Activated CD8-positive, alpha-beta memory T cell treated with anti-CD3 and anti-CD28 coated beads, Interleukin-2, amount 50 U/mL, for 4 hours (primary cell): ENCODE results near the gene GRM8.

Experiments used
- DNase-seq: peaks from one replicate; pipeline ENCODE4 v3.0.0-alpha.2; 2020

GRM8 gene

GRCh38 chr7:126401918-126402317, 850.8 kb downstream of the GRM8 start:
- DNase-seq: no peak

DNA sequence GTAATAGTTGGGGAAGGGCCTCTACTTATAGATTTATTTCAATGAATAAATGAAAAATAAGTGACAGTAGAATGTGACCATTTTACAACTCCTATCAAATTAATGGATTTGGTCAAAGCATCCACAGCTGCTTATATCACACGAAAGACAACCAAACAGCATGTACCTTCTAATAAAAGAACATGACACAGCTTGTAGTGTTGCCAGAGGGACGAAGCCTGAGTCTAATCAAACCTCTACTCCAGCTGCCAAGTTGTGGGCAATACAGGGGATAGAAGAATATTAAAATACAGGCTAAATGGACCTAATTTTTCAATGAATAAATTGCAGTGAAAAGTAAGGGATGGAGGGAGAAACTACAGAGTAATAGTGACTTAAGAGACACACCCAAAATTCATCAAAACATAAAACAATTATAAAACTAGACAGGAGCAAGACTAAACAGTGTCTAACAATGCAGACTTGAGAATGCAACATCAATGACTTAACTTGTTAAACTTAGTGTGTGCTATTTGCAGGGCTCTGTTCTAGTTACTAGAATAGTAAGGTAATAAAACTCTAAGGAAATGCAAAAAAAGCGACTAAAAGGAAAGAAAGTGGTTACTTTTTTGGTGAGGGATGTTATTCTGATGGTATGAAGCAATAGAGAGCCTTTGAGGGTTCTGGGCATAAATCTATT, 853.8 kb downstream of the GRM8 start:
- DNase-seq: no peak

DNA sequence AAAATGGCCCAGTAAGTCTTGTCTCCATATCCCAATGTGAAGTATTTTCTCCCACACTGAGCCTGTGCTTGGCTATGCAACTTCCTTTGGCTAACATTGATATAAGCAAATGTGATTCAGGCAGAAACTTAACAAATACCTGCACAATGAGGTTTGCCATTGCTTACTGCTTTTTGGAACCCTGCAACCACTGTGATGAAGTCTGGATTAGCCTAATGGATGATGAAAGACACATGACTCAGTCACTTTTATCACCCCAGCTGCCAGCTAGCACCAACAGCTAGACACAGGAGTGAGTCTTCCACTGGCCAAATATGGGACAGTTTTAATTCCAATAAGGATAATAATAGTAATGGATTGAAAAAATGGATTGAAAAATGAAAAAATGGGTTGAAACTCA, 854.5 kb downstream of the GRM8 start:
- no peak for DNase-seq

GRCh38 chr7:126394406-126394805, 858.3 kb downstream of the GRM8 start:
- no peak for DNase-seq
